Midbrain (tissue), 1 donor: ENCODE results near the gene CUEDC1.

Experiments used
- DNase-seq: peaks from one replicate; lab custom pipeline; 2025; lab: John Stamatoyannopoulos, UW

Gene CUEDC1

DNA sequence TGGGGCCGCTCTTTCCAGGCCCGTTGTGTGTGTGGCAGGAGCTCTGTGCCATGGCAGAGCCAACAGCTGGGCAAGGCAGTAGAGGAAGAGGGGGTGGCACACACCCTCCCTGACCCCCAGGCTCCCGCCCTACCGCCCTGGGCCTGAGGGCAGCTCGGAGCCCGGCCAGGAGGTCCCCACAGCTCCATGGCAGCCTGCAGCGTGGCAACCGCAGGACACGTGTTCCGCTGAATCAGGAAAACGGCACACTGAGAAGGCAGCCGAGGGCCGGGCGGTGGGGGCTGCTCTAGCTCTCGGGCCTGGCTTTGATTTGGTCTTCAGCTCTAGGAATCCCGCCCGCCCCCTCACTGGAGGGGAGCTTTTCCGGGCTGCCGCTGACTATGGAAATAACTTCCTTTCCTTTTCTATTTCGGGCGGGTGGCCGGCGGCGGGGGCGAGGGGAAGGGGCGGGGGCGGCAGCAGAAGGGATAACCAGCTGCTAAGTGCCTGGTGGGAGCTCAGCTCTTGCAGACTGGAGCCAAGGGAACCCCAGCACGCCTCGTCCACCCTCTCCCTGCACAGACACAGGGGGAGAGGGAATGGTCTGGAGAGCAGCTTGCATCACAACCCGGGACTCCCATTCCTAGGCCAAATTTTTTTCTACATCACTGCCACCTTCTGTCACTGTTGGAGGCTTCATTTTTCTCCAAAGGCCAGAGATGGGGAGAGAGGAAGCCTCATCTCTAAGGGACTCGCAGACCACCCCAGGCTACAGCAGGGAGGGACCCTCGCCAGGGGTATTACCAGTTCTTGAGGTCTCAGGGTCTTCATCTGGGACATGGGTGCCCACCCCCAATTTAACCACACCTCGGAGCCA is 80.5 kb downstream of the CUEDC1 start:
- DNase-seq, result peak; percentile 82

DNA sequence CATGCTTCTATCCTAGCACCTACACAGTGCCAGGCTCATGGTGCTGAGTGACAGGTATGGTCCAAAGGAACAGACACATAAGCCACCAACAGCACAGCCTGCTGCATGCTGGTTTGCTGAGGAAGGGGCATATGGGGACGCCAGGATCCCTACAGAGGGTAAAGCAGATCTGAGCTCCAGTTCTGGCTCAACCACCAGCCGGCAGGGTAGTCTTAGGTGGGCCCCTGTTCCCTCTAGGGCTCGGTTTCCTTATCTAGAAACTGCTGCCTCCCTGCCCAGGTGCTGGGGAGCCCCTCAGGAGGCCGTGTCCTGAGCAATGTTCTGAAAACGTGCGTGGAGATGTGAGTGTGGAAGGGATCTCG is 81.2 kb downstream of the CUEDC1 start:
- DNase-seq, result no peak

DNA sequence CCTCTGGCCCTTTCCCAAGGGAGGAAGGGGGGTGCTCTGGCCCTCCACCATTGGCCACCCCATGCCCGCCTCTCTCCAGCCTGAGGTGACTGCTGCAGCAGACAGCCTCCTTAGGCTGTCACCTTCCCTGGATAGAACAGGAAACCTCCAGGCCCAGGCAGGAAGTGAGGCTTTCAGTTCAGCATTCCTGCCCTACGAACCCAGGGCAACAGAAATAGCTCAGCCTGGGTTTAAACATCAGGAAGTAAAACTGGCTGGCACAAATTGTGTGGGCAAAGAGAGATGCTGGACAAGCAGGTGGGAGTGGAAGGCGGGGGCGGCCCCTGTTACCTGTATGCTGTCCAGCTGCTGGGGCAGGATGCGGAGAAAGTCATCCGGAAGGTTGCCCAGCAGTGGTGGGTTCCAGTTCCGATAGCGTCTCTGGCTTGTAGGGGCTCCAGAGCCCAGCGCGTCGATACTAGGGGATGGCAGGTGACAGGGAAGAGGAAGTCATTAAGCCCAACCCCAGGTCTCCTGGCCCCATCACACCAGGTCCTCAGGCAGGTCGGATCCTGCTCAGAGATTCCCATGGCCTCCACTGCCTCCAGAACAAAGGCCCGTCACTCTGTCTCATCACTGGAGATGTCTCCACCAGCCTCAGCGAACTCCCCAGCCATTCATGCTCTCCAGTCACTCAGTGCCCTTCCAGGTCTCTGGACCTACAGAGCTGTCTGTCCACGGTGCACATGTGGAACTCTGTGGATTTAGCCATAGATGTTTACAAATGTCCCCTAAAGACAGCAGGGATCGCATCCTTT is 81.8 kb downstream of the CUEDC1 start:
- no peak for DNase-seq

DNA sequence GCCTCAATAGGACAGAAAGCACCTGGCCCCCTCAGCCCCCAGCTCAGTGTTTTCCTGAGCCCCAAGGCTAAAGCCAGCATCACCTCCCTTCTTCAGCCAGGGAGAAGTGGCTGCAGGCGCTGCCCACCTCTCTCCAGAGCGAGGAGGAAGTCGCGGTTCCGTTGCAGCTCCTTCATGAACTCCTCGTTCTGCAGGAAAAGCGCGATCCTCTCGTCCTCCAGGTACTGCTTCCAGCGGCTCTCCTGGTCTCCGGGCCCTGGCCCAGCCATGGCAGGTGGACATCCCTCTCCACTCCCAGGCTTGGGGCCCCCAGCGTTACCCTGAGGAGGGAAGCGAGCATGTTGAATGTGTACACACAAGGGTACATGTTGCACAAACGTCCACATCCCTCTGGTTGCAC is 82.7 kb downstream of the CUEDC1 start:
- no peak for DNase-seq

DNA sequence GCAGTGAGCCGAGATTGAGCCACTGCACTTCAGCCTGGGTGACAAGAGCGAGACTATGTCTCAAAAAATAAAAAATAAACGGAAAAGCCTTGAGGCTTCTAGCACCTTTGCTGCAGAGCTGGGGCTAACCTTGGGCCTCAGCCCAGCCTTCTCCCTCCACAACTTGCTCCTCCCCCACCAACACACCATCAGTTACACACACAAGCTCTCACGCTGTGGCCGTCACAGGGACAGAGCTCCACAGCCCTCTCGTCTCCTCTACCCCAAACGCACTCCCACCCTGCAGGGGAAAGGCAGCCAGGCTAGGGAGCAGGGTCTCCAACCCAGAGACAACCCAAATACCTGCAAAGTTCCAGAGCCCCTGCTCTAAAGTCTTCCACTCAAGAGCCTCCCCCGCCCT is 83.3 kb downstream of the CUEDC1 start:
- no peak for DNase-seq

DNA sequence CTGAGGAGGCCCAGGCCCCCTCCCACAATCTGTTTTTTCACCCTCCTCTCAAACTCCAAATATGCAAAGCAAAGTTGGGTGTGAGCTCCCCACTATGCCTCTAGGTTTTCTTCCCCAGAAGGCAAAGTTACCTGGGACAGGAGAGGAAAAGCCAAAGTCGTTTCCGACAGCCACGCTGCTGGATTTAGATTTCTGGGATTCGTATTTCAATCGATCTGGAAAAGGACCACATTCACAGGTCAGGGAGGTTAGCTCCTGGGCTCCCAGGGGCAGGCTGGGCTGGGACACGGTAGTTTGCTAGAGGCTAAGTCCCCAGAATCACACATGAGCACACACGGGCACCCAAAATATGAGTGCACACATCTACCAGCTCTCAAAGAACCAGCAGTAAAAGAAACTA is 84.1 kb downstream of the CUEDC1 start:
- no peak for DNase-seq

DNA sequence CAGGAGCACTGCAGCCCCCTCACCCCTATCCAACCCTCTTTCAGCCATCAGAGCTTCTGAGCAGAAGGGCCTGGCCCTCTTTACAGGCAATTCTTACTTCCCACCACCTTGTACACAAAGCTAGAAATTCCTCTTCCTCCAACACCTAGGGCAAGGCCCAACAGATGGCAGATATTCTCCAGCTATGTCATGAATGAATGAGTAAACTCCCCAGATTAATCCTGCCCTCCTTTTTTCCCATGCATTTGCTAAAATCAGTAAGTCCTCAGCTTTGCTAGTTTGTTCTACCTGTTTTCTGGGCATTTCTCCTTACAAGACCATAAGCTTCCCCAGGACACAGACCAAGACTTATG is 85.0 kb downstream of the CUEDC1 start:
- no peak for DNase-seq

DNA sequence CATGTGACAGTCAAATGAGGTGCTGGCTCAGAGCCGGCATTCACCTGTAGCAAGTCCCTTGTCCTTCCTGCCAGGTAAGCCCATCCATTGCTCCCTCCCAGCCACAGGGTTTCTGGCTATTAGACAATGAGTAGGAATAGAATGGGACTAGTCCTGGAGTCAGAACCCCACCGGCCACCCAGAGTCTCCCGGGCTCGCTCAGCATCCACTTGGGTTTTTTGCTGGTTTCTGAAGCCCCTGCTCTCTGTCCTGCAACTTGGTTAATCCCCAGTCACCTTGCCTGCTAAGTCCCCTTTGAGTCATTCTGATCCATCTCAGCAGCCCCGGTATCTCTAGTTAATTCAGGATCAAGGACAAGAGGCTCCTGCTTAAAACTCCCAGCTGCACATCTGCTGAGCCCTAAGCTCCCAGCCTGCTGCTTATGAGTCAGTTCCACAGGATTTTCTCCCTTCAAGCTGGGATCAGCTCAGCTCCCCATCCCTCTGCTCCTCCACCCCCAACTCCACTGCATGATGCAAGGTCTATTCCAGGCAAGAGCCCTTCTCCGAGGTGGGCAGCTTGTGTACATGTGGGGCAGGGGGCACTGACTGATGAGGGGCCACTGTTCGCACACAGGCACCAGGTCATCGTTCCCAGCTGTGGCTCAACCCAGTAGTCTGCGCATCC is 85.5 kb downstream of the CUEDC1 start:
- no peak for DNase-seq

DNA sequence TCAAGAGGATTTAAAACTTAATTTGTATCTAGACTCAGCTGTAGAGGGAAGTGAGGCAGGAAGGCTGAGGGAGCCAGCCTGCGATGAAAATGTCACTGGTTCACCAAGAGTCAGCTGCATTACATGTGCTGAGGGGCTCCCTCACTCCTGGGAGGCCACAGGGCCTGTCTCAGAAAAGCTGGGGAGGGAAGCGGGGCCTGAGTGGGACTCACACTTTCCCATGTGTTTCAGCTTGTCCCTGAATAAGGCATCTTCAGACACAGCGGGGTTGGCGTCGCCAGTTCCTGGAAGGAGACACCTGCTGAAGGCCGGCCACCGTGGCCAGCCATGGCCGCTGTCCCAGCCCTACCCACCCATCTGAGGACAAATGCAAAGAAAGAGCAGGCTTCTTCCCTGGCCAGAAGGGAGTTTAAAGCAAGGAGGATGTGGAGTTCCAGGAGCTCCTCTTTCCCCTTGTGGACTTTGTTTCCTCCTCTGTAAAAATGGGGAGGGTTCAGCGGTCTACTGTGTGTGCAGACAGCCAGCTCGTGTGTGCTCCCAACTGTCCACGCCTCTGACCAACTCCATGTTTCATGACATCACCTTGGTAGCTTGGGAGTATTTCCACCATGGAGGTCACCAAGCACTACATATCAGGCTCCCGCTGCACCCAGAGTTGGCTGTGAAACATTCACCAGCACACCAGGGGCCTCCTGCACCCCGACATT is 86.1 kb downstream of the CUEDC1 start:
- no peak for DNase-seq

DNA sequence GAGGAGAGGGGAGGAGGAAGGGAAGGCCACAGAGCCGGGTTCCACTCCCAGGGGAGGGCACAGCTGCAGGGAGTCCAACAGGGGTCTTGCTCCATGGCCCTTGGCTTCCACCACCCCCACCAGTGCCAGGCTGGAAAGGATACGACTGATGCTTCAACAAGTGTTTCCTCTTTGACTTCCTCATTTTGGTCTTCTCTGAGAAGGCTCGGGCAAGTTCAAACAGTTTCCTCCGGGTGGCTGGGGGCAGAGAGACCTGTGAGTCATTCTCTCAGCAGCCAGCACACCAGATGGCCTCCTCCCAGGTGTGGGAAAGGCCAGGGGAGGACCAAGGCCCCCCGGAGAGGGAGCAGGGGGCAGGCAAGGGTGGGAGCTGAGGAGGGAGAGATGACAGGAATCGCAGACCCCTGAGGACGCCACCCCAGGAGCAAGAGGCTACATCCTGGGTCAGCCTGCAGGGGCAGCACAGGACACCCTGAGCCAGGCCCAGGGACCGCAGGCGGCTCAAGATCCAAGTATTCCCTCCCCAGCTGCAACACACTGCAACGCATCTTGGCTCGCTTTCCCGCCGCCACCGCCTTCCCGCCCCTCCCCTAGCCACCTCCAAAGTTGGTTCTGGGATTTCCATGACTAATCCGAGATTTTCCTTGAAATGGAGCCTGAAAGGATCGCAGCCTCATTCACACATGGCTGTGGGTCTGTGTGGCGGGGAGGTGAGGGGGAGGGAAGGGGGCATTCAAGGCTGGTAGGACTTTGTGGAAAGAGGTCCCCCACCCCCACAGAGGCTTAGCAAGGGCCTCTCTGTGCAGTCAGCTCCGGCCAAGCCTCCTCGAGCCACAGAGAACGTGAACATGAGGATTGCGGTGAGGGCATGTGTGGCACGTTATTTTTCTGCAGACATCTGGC is 87.0 kb downstream of the CUEDC1 start:
- no peak for DNase-seq

DNA sequence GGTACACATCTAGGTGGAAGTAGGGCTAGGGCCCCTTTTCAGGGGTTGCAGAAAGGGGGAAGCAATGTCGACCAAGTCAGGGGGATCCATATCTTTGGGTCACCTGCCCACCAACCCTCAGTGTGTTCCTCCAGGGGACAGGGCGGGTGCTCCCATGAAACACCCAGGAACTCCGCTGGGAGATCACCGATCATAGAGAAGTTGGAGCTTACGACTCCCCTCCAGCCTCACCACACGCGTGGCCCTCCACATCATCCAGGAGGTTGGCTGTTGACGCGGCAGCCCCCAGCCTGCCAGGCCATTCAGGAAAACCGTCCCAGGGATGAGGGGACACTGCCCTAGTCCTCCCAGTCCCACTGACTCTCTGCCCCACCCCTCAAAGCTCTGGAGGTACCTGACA is 88.1 kb downstream of the CUEDC1 start:
- no peak for DNase-seq

DNA sequence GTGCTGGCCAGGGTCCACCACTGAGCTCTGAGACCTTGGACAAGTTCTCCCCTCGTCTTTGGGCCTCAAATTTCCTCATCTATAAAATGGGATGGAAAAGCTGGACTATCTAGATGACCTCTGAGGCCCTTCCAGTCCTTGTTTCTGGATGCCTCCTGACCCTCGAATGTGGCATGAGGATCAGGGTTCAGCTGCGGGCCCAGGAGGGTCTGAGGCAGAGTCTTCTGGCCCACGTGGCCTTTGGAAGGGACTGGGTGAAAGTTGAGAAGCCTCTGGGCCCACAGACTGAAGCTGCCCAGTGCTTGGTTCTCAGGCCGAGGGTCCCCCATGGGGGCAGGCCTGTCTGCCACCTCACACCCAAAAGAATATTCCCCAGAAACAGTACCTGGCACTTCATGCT is 88.5 kb downstream of the CUEDC1 start:
- DNase-seq, result no peak

DNA sequence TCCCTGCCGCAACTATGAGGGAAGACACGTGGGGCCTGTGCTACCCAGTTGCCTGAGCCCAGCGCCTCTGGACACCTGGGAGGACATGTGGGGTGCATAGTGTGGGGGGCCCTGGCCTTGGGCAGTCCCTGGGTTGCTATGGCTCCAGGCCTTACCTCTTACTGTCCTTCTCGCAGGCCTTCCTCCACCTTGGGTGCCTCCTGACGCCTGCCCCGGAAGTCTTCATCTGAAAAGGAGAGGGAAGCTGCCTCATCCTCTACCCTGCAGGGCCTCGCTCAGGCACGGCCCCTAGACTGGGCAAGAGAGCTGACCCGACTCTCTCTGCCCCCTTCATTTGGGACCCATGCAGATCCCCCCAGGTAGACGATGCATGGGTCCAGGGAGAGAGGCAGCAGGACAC is 88.9 kb downstream of the CUEDC1 start:
- no peak for DNase-seq

DNA sequence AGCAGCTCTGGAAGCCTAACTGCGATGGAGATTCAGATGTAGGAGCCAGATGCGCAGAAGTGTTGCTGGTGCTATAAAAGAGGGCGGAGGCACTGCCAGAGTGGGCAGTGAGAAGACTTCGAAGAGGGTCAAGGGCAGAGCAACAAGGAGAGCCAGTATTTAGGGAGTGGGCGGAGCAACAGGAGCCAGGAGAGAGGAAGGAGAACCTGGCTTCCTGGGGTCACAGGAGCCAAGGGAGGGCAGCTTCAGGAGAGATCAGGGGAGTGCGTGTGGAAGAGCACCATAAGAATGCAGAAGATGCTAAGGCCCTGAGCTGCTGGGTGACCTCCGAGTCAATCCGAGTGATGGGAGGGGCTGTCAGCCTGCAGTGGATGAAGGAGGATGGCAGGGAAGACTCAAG is 90.9 kb downstream of the CUEDC1 start:
- DNase-seq, result no peak

DNA sequence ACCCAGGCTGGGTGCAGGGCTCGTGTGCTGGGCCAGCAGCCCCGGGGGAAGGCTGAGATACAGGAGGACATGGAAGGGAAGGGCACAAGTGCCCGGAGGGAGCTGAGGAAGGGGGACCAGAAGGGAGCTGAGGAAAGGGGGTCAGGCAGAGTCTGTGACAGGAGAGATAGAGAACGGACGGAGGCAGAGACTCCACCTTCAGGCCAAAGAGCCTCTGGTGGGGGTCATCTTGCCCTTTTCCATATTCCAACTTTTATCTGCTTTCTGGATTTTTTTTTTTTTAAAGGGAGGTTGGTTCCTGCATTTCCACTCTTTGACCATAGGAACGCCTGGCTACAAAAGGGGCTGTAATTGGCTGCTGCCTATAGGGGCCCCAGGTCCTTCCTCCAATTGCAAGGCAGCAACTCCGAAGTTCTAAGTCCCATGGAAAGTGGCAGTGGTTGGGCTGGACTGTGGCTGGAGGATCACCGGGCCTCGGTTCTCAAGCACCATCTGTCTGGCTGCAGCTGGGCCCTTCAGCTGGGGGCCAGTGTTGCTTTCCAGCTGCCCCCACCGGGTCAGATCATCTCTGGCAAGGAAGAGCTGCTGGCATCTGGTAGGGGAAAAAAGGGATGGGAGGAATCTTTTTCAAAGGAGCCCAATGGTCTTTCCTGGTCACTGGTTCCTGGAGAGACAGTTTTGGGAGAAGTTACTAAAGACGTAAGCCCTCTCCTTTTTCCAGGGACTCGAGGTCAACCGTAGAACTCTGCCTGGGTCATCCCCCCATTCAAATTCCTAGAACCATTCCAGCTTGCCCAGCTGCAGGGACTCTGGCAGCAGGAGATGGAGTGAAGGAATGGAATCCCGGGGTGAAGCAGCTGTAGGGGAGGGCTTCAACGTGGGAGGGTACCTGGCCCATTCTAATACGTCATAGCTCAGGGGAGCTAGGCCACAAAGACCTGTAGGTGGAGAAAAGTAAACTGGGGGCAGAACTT is 92.2 kb downstream of the CUEDC1 start:
- peak; percentile 74 for DNase-seq

DNA sequence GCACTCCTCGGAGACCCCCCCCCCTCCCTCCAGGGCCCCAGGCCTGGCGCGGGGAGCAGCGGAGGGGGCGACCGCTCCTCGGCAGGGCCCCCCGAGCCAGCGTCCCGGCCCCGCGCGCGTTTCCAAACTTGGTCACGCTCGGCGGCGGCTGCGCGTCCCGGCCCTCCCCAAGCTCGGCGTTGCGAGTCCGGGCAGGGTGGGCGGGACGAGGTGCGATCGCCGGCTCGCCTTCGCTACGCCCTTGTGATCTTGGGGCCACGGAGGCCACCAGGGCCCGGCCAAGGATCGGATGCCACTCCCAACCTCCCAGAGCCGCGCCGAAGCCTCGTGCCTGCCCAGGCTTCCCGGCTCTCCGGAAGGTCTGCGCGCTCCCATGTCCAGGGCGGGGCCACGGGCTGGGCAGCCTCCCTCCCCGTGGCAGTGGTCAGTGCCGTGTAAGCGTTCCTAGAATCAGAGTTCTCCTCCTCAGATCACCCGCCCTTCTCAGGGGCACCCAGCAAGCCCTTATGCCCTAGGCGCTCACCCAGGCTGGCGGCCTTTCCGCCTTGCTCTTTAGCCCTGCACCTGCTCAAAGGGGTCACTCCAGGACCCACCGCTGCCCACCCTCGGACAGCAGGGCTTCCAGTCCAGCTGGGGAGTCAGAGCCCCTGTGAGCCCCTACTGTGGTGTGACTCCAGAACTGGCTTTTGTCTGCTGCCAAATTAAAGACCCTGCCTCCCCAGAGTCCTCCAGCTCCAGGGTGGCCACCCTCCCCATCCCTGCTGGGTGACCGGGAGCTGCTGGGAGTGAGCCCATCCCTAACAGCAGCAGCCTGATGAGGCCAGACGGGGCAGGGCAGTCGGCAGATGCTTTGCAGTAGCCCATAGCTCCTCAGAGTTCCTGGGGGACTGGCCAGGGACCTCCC is 93.2 kb downstream of the CUEDC1 start:
- no peak for DNase-seq

DNA sequence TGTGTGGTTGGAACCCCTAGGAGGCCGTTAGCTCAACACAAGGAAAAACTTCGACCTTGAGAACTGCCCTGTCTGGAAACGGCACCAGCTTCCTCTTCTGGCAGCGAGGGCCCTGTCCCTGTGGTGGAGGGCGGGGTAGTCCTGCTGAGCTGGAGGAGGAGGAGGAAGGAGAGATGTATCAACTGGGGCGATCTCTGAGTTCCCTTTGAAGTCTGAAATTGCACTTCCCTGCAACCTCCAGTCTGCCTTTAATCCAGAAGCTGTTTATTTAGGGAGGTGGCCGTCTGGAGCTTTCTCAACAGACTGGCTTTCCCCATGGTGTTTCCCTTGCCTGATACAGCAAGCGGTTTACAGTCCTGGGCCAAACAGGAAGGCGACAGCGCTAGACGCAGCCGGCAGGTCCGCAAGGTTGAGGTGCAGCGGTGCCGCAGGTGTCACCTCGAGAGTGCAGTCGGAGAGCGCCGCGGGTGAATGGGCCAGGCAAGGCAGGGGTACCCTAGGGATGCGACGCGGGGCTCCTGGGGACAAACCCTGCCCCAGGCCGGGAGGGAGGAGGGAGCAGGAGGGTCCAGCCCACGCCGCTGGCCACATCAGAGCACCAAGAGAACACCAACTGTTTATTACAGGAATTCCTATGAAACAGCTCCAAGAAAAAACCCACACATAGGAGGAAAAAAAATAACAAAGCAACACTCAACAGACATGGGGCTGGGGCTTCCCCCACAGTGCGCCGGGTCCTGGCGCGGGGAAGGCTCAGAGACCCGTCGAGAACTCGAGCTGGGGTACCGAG is 94.0 kb downstream of the CUEDC1 start:
- DNase-seq, result no peak

DNA sequence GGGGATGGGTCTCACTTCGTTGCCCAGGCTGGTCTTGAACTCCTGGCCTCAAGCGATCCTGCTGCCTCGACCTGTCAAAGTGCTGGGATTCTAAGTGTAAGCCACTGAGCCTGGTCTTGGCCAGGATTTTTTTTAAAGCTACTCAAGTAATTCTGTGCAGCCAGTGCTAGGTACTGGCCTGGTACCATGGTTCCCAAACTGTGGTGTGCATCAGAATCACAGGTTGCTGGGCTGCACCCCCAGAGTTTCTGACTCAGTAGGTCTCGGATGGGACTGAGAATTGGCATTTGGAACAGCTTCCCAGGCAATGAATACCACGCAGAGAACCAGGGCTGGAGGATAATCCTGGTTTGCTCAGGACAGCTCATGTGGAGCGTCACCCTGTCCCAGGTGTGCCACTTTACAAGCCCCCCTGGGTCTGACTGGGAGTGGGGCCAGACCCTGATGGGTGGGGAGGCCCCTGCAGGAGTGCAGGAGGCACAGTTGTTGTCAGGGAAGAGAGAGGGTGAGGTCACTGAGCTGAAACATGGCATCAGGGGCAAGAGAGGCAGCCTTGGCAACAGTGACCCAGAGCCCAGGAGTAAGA is 94.7 kb downstream of the CUEDC1 start:
- no peak for DNase-seq
